Loucy (cell line): ENCODE results near the gene ALPK3.

ENCODE experiments used
- EZH2phosphoT487 ChIP-seq: fragments of 200-600 bp; IDR thresholded peaks from 2 replicates; pipeline ENCODE4 v1.6.1; 2018; ENCODE audit warnings: antibody characterized with exemption, mild to moderate bottlenecking, moderate library complexity, borderline replicate concordance
- TF ChIP-seq, protein P1 (sequence below): fragments of 200-600 bp; sonication (generic); conservative IDR thresholded peaks from 2 replicates; pipeline ENCODE4 v1.5.1; 2014; ENCODE audit warnings: mild to moderate bottlenecking, antibody characterized with exemption, low read length

DNA sequence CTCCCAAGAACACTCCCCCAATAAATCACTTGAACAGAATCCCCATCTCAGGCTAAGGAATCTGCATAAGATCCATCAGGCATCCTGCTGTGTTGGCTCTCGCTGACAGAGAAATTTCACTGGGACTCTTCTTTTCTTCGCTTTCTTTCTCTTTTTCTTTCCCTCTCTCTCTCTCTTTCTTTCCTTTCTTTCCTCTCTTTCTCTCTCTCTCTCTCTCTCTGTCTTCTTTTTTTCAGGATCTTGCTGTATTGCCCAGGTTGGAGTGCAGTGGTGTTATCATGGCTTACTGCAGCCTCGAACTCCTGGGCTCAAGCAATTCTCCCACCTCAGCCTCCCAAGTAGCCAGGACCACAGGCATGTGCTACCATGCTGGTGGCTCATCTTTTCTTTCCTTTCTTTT, 62.9 kb downstream of the ALPK3 start:
- TF ChIP-seq, protein P1, sequence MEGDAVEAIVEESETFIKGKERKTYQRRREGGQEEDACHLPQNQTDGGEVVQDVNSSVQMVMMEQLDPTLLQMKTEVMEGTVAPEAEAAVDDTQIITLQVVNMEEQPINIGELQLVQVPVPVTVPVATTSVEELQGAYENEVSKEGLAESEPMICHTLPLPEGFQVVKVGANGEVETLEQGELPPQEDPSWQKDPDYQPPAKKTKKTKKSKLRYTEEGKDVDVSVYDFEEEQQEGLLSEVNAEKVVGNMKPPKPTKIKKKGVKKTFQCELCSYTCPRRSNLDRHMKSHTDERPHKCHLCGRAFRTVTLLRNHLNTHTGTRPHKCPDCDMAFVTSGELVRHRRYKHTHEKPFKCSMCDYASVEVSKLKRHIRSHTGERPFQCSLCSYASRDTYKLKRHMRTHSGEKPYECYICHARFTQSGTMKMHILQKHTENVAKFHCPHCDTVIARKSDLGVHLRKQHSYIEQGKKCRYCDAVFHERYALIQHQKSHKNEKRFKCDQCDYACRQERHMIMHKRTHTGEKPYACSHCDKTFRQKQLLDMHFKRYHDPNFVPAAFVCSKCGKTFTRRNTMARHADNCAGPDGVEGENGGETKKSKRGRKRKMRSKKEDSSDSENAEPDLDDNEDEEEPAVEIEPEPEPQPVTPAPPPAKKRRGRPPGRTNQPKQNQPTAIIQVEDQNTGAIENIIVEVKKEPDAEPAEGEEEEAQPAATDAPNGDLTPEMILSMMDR = no peak
- no peak for TF ChIP-seq EZH2phosphoT487
